NCI-H526 (cell line): ENCODE results near the gene FIS1.
"Not testable (repeated sequence)": the region's sequence is repeated elsewhere in the genome, so short reads cannot be mapped to it uniquely, and the experiment has no call there.

Experiments used
- DNase-seq, 2 experiments: peaks; one replicate each; lab custom pipeline; 2025; lab: John Stamatoyannopoulos, UW

Gene FIS1

DNA sequence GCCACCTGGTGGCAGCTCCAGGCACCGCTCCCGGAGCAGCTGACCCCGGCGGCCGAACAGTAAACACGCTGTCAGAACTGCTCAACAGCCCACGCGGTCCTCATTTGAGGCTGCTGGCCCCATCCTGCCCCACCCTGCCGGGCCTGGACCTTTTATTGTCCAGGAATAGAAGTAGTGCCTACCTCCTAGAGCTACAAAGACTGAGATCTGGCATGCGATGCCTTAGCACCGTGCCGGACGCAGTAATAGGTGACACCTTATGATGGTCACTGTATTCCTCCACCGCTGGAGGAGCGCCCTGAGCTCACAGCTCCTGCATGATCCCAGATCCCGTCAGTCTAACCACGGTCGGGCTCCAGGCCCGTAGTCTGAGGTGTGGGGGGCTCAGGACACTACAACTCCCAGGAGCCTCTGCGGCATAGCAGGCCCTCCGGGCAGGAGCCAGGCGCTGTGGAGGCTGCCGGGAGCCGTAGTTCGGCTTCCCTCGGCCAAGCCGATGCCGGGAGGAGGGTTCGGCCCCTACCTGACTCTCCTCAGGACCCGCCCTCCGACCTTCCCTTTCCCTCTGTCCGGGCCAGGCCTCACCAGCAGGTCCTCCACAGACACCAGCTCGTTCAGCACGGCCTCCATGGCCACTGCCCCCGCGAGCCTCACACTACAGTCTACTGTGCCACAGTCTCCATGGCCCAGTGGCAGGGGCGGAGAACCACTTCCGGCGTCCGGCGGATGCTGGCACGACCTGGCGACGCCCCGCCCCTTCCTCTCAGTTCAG is at the start of gene FIS1:
Gene FIS1, minus strand, starts transcription at position 707 of the 772 bp plus-strand sequence. Its CDS starts 77 bp downstream, at position 630.
- peak; percentile 93 to 99 for DNase-seq

DNA sequence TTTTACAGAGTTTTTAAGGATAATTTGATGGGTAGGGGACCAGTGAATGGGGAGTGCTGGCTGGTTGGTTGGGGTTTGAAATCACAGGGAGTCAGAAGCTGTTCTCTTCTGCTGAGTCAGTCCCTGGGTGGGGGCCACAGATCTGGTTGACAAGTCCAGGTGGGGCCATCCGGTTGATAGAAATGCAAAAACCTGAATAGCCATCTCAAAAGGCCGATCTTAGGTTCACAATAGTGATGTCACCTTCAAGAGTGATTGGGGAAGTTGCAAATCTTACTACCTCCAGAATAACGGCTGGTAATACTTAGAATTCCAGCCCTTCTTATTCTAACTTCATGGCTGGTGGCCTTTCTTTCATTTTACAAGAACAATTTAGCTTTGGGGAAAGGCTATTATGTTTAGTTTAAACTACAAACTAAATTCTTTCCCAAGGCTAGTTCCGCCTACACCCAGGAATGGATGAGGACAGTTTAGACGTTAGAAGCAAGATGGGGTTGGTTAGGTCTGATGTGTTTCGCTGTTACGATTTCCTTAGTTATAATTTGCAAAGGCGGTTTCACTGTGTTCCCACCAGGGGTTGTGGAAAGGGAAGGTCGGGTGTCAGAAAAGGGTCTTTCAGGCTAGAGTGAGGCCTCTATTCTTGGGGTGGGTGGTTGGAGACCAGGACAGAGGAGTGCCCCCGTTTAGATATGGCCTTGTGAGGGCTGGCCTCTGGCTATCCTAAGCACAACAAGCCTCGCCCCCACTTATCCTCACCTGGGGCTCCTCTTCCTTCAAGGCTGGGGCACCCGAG is 49.4 kb upstream of the FIS1 start:
- no peak for DNase-seq

DNA sequence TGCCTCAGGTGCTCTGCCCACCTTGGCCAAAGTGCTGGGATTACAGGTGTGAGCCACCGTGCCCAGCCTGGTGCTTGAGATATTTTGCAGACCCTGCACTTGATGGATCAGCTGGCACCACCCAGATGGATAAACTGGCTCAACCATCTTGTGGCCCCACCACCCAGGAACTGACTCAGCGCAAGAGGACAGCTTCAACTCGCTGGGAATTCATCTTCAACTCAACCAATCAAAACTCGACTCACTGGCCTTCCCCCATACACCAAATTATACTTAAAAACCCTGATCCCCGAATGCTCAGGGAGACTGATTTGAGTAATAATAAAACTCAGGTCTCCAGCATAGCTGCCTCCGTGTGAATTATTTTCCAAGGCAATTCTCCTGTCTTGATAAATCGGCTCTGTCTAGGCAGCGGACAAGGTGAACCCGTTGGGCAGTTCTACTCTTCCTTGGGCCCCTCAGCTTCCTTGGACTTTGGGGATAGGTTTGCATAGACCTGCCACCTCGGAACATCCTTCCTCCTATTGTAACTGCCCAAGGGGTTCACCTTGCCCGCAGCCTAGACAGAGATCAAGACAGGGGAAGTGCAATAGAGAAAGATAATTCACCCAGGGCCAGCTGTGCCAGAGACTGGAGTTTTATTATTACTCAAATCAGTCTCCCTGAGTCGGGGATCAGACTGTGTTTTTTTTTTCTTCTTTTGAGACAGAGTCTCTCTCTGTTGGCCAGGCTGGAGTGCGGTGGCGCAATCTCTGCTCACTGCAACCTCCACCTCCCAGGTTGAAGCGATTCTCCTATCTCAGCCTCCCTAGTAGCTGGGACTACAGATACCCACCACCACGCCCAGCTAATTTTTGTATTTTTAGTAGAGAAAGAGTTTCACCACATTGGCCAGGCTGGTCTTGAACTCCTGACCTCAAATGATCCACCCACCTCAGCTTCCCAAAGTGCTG is 48.5 kb upstream of the FIS1 start:
- not testable (repeated sequence) for DNase-seq

DNA sequence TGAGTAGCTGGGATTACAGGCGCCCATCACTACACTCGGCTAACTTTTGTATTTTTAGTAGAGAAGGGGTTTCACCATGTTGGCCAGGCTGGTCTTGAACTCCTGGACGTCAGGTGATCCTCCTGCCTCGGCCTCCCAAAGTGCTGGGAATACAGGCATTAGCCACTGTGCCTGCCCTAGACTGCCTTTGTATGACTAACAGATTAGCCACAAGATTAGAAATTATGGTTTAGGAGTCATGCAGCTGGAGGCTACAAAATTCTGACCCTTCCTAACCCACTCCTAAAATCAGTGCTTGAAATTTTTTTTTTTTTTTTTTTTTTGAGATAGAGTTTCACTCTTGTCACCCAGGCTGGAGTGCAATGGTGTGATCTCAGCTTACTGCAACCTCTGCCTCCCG is 47.7 kb upstream of the FIS1 start:
- not testable (repeated sequence) for DNase-seq

DNA sequence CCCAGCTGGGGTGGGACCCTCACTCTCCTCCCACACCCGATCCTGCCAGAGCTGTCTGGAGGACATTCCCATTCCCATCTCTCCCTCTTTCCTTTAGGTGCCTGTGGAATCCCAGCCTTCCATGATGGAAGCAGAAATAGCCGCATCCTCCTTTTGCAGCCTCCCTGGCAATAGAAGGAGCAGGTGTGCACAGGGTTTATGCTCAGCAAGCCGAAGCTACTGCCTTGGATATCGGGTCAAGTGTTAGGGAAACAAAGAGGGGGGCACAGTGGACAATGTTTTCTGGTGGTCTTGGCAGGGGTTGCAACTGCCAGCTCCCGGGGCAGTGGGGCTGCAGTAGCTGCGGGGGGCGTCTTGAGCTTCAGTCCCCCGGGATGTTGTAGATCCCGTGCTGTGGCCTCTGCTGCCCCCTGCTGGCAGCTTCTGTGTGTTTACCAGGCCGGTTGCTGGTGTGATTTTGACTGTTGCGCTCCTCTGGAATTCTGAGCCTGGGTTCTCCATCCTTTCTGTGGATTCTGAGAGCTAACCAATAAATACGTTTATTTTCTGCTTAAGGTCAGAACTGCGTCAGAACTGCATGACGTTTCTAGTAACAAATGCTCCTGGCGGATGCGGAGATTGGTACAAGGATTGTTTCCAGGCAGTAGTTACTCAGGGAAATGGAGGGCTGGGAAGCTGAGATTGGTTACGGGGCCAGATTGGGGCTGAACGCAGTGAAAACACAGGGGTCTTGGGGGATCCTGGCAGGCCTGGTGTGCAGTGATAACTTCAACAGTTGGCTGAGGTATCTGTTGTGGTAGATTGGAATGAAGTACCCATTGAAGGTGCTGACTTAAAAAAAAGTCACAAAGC is 45.5 kb upstream of the FIS1 start:
- DNase-seq: peak; percentile 7 to 80

DNA sequence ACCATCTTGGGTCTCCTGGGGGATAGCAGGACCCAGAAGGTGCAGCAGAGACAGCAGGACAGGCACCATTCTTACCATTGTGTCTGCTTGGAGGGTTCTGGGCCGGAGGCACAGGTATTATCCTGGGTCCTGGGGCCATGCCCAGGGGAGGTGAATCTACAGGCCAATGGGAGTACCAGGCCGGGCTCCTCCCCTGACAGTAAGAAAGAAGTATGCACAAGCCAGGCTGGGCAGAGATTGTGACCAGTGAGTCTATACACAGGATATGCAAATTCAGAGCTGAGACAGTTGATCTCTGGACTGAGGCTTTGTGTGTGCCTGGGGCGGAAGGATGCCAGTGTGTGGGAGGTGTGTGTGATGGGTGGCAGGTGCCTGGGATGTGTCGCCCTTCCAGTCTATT is 44.8 kb upstream of the FIS1 start:
- DNase-seq: peak; percentile 91 to 93

DNA sequence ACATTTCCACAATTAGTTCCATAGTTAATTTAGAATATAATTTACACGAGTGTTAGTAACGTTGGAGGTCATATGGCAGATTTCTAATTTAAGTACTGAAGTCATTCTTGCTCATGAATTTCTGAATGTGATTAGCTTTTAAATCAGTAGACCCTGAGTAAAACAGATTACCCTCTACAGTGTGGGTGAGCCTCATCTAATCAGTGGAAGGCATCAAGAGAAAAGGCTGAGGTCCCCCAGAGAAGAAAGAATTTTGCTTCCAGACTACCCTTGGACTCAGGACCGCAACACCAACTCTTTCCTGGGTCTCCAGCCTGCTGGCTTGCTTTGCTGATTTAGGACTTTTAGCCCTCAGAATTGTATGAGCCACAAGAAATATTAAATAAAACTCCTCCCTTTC is 43.6 kb upstream of the FIS1 start:
- DNase-seq: no peak

DNA sequence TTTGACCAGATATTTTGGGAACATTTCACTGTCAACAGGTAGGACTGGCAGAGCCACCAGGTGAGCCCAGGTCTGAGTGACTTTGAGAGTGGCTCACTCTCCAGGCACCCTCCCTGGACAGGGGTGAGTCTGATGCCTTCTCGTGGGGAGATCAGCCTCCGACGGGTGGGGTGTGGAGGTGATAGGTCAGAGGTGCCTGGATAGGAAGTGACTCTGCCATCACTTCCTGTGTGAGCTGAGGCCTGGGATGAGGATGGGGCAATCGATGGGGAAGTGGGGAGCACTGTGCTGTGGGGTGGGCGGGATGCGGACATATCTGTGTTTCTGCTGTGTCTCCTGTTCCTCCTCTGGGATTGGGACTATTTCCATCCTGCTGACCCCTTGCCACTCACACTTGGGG is 42.2 kb upstream of the FIS1 start:
- no peak for DNase-seq

DNA sequence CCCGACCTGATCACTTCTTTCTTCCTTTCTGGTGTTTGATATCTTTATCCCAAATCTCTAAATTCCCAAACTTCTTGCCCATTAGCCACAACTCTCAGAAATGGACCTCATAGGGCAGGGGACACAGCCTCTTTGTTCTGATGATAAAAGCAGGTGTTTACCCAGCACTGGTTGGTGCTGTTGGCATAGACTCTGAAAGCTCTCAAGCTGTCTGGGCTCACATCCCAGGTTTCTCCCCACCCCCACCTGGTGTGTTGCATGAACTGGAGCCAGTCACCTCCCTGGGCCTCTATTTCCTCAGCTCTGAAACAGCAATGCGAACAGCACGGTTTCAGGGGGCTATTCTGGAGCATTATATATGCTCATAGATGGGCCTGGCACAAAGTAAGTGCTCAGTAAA is 41.0 kb upstream of the FIS1 start:
- not testable (repeated sequence) for DNase-seq

DNA sequence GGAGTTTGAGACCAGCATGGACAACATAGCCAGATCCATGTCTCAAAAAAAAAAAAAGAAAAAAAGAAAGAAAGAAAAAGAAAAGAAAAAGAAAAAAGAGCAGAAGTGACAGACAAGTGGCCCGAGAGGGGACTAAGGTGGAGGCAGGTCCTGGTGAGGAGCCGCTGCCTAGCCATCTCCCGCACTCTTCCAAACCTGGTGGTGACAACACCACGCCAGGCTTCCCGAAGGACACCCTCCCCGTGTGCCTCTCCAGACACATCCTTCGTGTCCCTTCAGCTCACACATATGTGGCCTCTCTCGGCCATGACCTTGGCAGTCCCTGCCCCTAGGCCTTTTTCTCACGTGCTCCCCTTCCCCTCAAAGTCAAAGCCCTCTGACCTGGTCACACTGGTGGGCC is 40.3 kb upstream of the FIS1 start:
- DNase-seq: no peak

DNA sequence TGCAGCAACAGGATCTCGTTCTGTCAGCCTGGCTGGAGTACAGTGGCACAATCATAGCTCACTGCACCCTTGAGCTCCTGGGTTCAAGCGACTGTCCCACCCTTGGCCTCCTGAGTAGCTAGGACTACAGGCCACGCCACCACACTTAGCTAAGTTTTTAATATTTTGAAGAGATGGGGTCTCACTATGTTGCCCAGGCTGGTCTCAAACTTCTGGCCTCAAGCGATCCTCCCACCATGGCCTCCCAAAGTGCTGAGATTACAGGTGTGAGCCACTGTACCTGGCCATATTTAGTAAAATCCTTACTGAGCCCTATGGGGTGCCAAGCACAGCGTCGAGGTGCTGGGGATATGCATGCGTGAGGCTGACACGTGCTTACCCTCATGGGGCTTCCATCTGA is 36.0 kb upstream of the FIS1 start:
- not testable (repeated sequence) for DNase-seq

DNA sequence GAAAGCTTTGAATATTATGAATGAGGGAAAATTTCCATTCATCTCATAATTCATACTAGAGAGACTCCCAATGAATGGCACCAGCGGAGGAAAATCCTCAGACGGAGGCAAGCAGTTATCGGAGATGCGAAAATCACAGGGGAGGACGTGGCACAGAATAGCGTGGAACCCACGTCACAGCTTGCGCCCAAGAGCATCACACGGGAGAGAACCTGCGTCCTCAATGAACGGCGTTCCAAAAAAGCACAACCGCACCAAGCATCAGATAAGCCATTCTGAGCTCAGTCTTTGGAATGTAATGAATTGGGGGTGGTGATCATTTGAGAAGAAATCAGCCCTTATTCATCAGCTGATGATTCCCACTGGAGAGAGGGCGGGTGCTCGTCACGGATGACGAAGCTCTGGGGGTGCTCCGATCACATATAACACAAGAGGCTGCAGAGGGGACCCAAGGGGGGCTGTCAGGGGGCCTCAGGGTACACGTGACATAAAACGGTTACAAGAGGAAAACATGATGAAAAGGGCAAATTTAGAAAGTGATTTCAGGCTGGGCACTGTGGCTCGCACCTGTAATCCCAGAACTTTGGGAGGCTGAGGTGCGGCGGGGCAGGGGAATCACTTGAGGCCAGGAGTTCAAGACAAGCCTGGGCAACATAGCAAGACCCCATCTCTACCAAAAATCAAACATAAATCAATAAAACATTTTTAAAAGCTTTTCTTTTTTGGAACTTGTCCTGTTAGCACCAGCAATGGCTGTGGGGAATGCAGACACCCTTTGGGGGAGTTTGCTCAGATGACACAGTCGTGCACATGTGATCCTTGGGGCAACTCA is 33.8 kb upstream of the FIS1 start:
- no peak for DNase-seq

DNA sequence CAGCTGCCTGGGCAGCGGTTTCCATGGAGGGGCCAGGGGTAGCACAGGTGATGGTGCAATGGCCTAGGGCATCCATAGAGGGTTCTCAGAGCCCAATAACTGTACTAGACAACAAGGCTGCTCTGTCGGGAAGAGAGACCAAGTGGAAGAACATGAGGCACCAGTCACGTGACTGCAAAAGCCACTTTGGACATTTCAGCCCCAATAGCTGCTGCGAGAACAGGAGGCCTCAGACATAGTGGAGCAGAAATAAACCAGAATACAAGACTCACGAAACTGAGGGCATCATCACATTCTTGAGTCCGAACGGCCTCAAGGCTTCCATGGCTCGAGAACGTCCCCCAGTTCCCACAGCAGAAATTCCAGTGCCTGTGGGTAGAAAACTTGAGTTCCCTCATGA is 32.3 kb upstream of the FIS1 start:
- no peak for DNase-seq

DNA sequence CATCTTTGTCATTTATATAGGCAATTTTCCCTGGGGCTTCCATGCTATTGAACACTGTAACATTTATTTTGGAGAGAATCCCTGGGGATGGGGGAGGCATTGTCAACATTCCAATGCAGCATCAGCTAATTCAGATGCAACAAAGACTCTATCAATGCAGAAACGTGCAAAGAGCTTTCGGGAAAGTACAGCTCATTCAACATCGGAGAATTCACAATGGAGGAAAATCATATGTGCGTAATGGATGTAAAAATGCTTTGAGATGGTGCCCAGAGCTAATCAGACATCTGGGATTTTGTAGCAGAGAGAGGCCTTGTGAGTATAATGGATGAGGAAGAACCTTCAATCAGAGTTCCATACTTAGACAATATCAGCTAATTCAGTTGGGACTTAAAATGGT is 28.3 kb upstream of the FIS1 start:
- DNase-seq: no peak

DNA sequence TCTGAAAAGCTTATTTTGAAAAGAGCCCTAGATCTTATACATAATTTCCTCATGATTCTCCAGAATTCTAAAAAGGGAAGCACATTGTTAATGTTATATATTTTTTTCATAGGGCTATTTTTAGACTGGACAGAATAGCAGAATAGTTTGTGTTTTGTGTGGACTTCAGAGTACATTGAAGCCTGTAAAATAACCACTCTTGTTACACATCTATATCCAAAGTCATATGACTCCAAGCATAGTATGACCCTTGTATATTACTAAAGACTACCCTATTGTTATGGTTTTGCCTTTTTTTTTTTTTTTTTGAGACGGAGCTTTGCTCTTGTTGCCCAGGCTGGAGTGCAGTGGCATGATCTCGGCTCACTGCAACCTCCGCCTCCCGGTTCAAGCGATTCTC is 26.1 kb upstream of the FIS1 start:
- DNase-seq: no peak

DNA sequence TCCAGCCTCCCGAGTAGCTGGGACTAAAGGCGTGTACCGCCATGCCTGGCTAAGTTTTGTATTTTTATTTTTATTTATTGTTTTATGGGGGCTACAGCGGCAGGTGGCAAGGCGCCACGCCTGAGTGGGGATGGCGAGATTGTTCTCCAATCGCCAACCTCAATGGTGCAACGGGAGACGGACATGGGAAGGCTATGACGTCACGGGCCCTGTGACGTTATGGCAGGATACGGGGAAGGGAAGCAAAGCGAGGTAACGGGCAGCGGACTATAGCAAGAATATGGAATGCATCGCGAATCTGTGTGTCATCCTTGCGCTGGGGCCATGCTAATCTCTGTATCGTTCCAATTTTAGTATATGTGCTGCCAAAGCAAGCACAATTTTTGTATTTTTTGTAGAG is 24.8 kb upstream of the FIS1 start:
- no peak for DNase-seq

DNA sequence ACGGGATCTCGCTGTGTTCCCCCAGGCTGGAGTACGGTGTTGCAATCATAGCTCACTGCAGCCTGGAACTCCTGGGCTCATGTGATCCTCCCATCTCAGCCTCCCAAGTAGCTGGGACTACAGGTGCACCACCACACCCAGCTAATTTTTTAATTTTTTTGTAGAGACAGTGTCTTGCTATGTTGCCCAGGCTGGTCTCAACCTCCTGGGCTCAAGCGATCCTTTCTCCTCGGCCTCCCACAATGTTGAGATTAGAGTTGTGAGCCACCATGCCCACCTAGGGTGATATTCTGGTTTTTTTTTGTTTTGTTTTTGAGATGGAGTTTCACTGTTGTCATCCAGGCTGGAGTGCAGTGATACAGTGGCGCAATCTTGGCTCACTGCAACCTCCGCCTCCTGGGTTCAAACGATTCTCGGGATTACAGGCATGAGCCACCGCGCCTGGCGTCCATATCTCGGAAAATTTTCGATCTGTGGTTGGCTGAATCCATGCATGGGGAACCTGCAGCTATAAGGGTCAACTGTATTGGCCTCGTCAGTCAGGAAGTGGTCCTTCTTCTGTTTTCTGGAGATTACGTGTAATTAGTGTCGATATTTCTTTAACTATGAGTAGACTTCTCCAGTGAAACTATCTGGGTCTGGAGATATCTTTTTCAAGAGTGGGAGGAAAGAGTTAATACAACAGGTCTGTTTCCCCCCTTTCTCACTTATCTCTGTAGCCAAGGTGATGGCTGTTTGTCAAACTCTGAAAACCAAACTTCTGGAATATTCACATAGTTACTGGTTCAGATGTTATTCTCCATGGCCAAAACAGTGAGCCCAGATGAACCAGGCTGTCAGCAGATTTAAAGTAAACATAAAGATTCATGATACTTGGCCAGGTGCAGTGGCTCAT is 21.0 kb upstream of the FIS1 start:
- no peak for DNase-seq

DNA sequence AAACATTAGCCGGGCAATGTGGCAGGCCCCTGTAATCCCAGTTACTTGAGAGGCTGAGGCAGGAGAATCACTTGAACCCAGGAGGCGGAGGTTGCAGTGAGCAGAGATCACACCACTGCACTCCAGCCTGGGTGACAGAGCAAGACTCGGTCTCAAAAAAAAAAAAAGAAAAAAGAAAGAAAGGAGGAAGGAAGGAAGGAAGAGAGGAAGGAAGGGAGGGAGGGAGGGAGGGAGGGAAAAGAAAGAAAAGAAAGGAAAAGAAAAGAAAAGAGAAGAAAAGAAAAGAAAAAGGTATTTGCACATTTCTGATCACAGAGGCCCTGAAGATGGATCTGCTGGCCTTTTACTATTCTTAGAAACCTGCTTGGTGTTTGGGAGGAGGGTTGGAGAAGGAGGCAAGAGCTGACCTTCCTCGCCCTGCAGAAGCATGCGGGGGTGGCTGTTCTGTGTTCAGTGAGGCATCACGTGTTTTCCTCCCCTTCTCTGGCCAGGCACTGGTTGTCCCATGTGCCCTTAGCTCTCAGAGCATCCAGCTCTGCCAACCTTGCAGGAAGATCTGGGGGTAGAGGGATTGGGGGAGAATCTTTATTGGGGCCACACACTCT is 19.3 kb upstream of the FIS1 start:
- DNase-seq: not testable (repeated sequence)

DNA sequence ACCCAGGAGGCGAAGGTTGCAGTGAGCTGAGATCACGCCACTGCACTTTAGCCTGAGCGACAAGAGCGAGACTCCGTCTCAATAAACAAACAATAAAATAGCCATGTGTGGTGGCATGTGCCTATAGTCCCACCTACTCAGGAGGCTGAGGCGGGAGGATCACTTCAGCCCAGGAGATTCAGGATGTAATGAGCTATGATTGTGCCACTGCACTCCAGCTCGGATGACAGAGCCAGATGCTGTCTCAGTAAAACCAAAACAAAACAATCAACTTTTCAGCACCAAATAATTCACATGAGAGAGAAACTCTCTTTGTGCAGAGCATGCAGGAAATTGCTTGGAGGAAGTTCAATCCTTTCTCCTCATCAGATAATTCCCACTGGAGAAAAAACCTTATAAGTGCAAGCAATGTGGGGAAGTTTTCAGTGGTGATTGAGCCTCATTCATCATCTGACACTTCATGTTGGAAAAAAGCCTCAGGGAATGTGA is 13.4 kb upstream of the FIS1 start:
- no peak for DNase-seq
